Measurements from ENCODE around the gene FOXD4. TPM values are rescaled to one million over a fixed set of nuclear protein-coding genes. Genes with fewer than 3 reads are reported as not detected.
A peak's percentile ranks its signal among the peaks of the same experiment; 100 is the strongest.
"Not testable (repeated sequence)": the region's sequence is repeated elsewhere in the genome, so short reads cannot be mapped to it uniquely, and the experiment has no call there.

FOXD4 gene
- under 1 TPM in 2 of 4 donors, not detected in 2; 0.15 to 0.39 TPM for polyA plus RNA-seq
- long read RNA-seq, donor 1, result 0 reads
- long read RNA-seq, donor 2, result 0 reads
- long read RNA-seq, donor 3, result 0 reads
- long read RNA-seq, donor 4, result 0 reads
- long read RNA-seq, donor 5, result 0 reads
- long read RNA-seq, donor 6, result 0 reads
- long read RNA-seq, donor 7, result 0 reads
- long read RNA-seq, donor 8, result 0 reads
- long read RNA-seq, donor 9, result 0 reads
- long read RNA-seq, donor 10, result 0 reads

DNA sequence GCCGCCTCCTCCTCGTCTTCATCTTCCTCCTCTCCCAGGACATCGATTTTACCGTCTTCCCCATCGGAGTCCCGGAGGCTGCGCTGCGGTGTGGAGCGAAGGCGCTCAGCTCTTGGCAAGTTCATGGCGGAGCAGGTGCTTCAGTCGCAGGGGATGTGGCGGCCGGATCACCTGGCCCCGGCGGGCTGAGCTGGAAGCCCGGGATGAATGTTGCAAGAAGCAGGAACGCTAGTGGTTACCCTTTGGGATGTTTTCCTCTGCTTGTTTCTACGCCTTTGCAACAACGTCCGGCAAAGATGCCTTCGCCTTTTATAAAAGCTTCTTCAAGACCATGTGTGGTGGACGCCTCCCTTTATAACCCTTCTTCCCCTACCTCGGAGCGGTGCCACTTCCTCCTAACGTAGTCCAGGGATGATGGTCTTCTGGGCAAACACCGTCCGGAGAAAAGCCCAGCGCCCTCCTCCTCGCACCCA lies at the start of gene FOXD4:
FOXD4 (minus strand) TSS at position 423 of the 473 bp plus-strand sequence; CDS start at position 125, 298 bp downstream.
- not testable (repeated sequence) for FAIRE-seq
- 13 to 37% (median 29%) methylated on average over 16 to 29 of the region's 30 CpGs for WGBS, 3 donors

DNA sequence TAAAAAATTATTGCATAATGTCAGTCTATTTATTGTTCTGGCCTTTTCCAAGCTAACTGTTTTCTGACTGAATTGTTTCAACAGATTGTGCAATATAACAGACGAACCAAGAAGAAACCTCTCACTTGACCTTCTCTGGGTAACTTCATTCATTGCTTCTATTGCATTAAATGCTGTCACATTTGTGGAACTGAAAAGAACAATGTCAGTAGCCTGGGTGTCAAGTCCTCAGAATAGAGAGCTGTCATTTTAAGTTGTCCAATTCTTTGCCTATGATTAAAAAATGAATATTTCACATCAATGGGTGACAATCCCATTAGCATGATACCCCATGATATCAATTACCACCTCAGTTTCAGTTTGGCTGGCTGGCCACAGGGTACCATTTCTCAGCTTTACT lies 41.7 kb upstream of the FOXD4 start:
- H3K9me3 ChIP-seq (ENCODE audit: control insufficient read depth in 2 of 2, insufficient read depth in 1 of 2, low read depth in 1 of 2, low read length in 1 of 2); H3K4me1 ChIP-seq (ENCODE audit: control insufficient read depth in 3 of 3, insufficient read depth in 2 of 3, low read depth in 1 of 3, low read length in 2 of 3); FAIRE-seq; H3K4me3 ChIP-seq (ENCODE audit: low read depth in 1 of 3, low read length in 3 of 3); H3K27ac ChIP-seq (ENCODE audit: low read depth in 1 of 3, low read length in 2 of 3); H3K36me3 ChIP-seq (ENCODE audit: control insufficient read depth in 3 of 3, insufficient read depth in 2 of 3, low read depth in 1 of 3, low read length in 3 of 3); H3K27me3 ChIP-seq (ENCODE audit: control insufficient read depth in 3 of 3, insufficient read depth in 3 of 3, low read length in 3 of 3); DNase-seq: not testable (repeated sequence)
- WGBS, 3 donors, result 20 to 79% (median 68%) methylated on average over 1 of the region's 1 CpG

More for the DNA sequence above, at the start of gene FOXD4:
- H3K27me3 ChIP-seq (ENCODE audit: control insufficient read depth in 3 of 3, insufficient read depth in 3 of 3, low read length in 3 of 3), result peaks cover 0 to 35% (median 27%) of the 10 kb centered on the region in 3 donors
- not testable (repeated sequence) for H3K4me3 ChIP-seq (ENCODE audit: low read depth in 1 of 3, low read length in 3 of 3); H3K4me1 ChIP-seq (ENCODE audit: control insufficient read depth in 3 of 3, insufficient read depth in 2 of 3, low read depth in 1 of 3, low read length in 2 of 3); H3K27ac ChIP-seq (ENCODE audit: low read depth in 1 of 3, low read length in 2 of 3); H3K9me3 ChIP-seq (ENCODE audit: control insufficient read depth in 2 of 2, insufficient read depth in 1 of 2, low read depth in 1 of 2, low read length in 1 of 2); H3K36me3 ChIP-seq (ENCODE audit: control insufficient read depth in 3 of 3, insufficient read depth in 2 of 3, low read depth in 1 of 3, low read length in 3 of 3)
- DNase-seq, result peak in 1 of 2 donors; percentile 25

DNA sequence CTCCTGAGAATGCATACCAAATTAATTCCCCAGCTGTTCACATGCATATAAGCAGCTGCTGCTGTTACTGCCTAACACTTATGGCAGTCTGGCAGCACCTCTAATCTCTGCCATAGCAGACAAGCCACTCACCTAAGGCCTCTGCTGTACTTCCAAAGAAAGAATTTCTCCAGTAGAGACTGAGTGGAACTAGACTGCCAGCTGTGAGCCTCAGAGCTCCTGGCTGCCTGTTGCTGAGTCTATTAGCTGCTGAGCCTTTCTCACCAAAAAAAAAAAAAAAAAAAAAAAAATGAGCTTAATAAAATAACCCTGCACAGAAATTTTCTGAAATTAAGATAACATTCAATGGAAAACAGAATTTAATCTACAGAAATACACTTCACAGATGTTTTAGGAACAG lies 33.0 kb upstream of the FOXD4 start:
- H3K27ac ChIP-seq (ENCODE audit: low read depth in 1 of 3, low read length in 2 of 3); H3K9me3 ChIP-seq (ENCODE audit: control insufficient read depth in 2 of 2, insufficient read depth in 1 of 2, low read depth in 1 of 2, low read length in 1 of 2); H3K36me3 ChIP-seq (ENCODE audit: control insufficient read depth in 3 of 3, insufficient read depth in 2 of 3, low read depth in 1 of 3, low read length in 3 of 3); FAIRE-seq; DNase-seq; H3K4me1 ChIP-seq (ENCODE audit: control insufficient read depth in 3 of 3, insufficient read depth in 2 of 3, low read depth in 1 of 3, low read length in 2 of 3); H3K27me3 ChIP-seq (ENCODE audit: control insufficient read depth in 3 of 3, insufficient read depth in 3 of 3, low read length in 3 of 3); H3K4me3 ChIP-seq (ENCODE audit: low read depth in 1 of 3, low read length in 3 of 3): not testable (repeated sequence)

DNA sequence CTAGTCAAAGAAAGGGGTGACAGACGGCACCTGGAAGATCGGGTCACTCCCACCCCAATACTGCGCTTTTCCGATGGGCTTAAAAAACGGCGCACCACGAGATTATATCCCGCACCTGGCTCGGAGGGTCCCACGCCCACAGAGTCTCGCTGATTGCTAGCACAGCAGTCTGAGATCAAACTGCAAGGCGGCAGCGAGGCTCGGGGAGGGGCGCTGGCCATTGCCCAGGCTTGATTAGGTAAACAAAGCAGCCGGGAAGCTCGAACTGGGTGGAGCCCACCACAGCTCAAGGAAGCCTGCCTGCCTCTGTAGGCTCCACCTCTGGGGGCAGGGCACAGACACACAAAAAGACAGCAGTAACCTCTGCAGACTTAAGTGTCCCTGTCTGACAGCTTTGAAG lies 21.7 kb upstream of the FOXD4 start:
- not testable (repeated sequence) for DNase-seq; H3K4me3 ChIP-seq (ENCODE audit: low read depth in 1 of 3, low read length in 3 of 3); H3K36me3 ChIP-seq (ENCODE audit: control insufficient read depth in 3 of 3, insufficient read depth in 2 of 3, low read depth in 1 of 3, low read length in 3 of 3); FAIRE-seq; H3K9me3 ChIP-seq (ENCODE audit: control insufficient read depth in 2 of 2, insufficient read depth in 1 of 2, low read depth in 1 of 2, low read length in 1 of 2); H3K4me1 ChIP-seq (ENCODE audit: control insufficient read depth in 3 of 3, insufficient read depth in 2 of 3, low read depth in 1 of 3, low read length in 2 of 3); H3K27ac ChIP-seq (ENCODE audit: low read depth in 1 of 3, low read length in 2 of 3); H3K27me3 ChIP-seq (ENCODE audit: control insufficient read depth in 3 of 3, insufficient read depth in 3 of 3, low read length in 3 of 3)
- WGBS, 3 donors, result 84 to 93% (median 91%) methylated on average over 15 to 17 of the region's 17 CpGs

DNA sequence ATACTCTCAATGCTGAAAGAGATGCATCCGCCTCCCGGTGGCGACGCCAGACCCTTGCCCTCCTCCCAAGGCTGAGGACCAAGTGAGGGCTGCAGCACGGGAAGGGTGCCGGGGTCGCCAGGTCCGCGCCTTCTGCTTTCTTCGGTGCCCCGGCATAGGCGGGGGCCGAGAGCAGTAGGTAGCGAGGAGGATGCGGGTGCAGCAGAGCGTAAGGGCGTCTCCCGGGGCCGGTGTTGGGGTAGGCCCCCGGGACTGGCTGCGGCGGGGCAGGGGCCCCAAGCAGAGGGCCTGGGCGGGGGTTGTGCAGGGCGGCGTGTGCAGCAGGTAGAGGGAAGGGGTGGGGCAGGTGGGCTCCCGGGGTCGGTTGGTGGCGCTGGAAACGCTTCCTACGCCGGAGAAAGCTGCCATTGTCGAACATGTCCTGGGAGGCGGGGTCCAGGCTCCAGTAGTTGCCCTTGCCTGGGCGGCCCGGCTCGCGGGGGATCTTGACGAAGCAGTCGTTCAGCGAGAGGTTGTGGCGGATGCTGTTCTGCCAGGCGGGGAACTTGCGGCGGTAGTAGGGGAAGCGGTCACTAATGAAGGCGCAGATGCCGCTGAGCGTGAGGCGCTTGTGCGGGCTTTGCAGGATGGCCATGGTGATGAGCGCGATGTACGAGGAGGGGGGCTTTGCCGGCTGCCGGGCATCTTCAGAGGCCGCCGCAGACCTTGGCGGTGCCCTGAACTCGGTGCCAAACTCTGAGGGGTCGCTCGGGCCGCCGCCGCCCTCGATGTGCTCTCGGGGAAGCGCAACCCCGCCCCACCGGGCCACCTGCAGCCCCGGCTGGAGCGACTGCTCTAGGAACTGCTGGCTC lies 848 bp downstream of the FOXD4 start:
- not testable (repeated sequence) for H3K36me3 ChIP-seq (ENCODE audit: control insufficient read depth in 3 of 3, insufficient read depth in 2 of 3, low read depth in 1 of 3, low read length in 3 of 3); H3K27ac ChIP-seq (ENCODE audit: low read depth in 1 of 3, low read length in 2 of 3); H3K4me3 ChIP-seq (ENCODE audit: low read depth in 1 of 3, low read length in 3 of 3); FAIRE-seq; H3K9me3 ChIP-seq (ENCODE audit: control insufficient read depth in 2 of 2, insufficient read depth in 1 of 2, low read depth in 1 of 2, low read length in 1 of 2); H3K4me1 ChIP-seq (ENCODE audit: control insufficient read depth in 3 of 3, insufficient read depth in 2 of 3, low read depth in 1 of 3, low read length in 2 of 3)
- peaks cover 0 to 40% (median 31%) of the 10 kb centered on the region in 3 donors for H3K27me3 ChIP-seq (ENCODE audit: control insufficient read depth in 3 of 3, insufficient read depth in 3 of 3, low read length in 3 of 3)
- 3 to 6% (median 4%) methylated on average over 37 to 66 of the region's 71 CpGs for WGBS, 3 donors
- peak in 1 of 2 donors; percentile 32 for DNase-seq

DNA sequence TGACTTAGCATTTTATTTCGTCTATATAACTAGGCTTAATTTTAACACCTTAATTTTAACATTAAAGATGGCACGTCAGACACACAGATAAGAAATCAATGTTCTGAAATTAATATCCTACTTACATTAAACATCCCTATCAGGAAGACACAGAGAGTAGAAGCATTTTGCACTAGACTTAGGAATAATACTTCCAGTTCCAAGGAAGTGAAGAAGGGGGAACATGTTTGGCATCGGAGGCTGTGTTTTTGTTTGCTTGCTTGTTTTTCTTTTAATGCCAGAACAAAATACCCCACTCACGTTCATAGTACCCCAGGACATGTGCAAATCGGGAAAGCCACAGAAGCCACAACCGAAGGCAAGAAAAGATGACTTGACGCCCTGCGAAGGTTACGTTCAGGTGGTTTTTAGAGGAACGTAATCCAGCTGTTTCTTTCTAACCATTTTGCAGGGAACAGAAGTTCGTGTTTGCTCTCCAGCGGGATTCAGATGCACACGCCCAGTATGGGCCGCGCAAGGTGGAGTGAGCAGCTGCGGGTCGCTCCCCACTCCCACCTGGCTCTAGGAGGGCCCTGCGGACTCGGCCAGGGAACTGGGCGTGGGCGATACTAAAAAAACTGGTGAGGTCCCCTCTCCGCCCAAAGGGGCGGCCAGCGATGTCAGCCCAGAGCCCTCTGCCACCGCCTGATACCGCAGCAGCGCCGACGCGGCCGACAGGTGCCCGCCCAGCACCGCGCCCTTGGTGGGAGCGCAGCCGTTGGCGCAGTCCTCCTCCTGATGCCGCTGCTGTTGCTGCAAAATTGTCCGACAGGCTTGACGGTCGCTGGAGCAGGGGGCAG lies 1.8 kb downstream of the FOXD4 start:
- H3K27ac ChIP-seq (ENCODE audit: low read depth in 1 of 3, low read length in 2 of 3); H3K9me3 ChIP-seq (ENCODE audit: control insufficient read depth in 2 of 2, insufficient read depth in 1 of 2, low read depth in 1 of 2, low read length in 1 of 2); H3K4me3 ChIP-seq (ENCODE audit: low read depth in 1 of 3, low read length in 3 of 3); H3K36me3 ChIP-seq (ENCODE audit: control insufficient read depth in 3 of 3, insufficient read depth in 2 of 3, low read depth in 1 of 3, low read length in 3 of 3); H3K4me1 ChIP-seq (ENCODE audit: control insufficient read depth in 3 of 3, insufficient read depth in 2 of 3, low read depth in 1 of 3, low read length in 2 of 3): not testable (repeated sequence)
- H3K27me3 ChIP-seq (ENCODE audit: control insufficient read depth in 3 of 3, insufficient read depth in 3 of 3, low read length in 3 of 3), result peaks cover 0 to 40% (median 31%) of the 10 kb centered on the region in 3 donors
- peak; percentile 98 for FAIRE-seq
- DNase-seq, result peak in 1 of 2 donors; percentile 34
- WGBS, 3 donors, result 6 to 9% (median 9%) methylated on average over 30 to 40 of the region's 41 CpGs

DNA sequence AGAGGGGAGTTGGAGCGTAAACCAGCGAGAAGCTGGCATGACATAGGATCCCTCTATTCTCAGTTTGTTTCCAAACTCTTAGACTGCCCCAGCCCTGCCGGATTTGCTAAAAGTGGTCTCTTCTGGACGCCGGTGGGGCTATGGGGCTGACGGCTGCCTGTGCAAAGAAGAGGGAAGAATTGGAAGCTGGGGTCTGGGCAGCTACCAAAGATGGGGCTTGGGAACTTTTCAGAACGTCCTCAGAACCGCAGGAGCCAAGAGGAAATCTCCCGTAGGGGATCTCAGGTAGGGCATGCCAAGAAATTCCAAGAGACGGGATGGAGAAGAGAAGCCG lies 3.1 kb downstream of the FOXD4 start:
- peak in 1 of 2 donors; percentile 35 for DNase-seq
- not testable (repeated sequence) for H3K4me3 ChIP-seq (ENCODE audit: low read depth in 1 of 3, low read length in 3 of 3); H3K27ac ChIP-seq (ENCODE audit: low read depth in 1 of 3, low read length in 2 of 3); H3K36me3 ChIP-seq (ENCODE audit: control insufficient read depth in 3 of 3, insufficient read depth in 2 of 3, low read depth in 1 of 3, low read length in 3 of 3); H3K4me1 ChIP-seq (ENCODE audit: control insufficient read depth in 3 of 3, insufficient read depth in 2 of 3, low read depth in 1 of 3, low read length in 2 of 3); FAIRE-seq; H3K9me3 ChIP-seq (ENCODE audit: control insufficient read depth in 2 of 2, insufficient read depth in 1 of 2, low read depth in 1 of 2, low read length in 1 of 2)
- whole genome bisulfite sequencing, 3 donors, result 7 to 14% (median 11%) methylated on average over 9 to 11 of the region's 11 CpGs
- H3K27me3 ChIP-seq (ENCODE audit: control insufficient read depth in 3 of 3, insufficient read depth in 3 of 3, low read length in 3 of 3), result peaks cover 0 to 40% (median 31%) of the 10 kb centered on the region in 3 donors

Measured in small intestine (tissue), 16 donors.